IPS DF 6.9 (cell line): ENCODE results near the gene JCAD.

ENCODE experiments used
- DNase-seq: peaks from one replicate; pipeline ENCODE4 v3.0.0-alpha.2; 2013; ENCODE audit warnings: low read depth, low spot score
- H3K27ac ChIP-seq: one replicate; pipeline ENCODE4 v1.5.1; 2013; ENCODE audit warnings: low read length, control low read depth
- H3K27me3 ChIP-seq: 2 replicates; pipeline ENCODE4 v1.6.1; 2013; ENCODE audit warnings: mild to moderate bottlenecking, low read length; ENCODE audit not compliant: control insufficient read depth, insufficient read depth
- H3K36me3 ChIP-seq: 2 replicates; pipeline ENCODE4 v1.6.1; 2013; ENCODE audit warnings: low read length; ENCODE audit not compliant: control insufficient read depth, insufficient read depth
- H3K4me1 ChIP-seq: 2 replicates; pipeline ENCODE4 v1.6.1; 2013; ENCODE audit warnings: low read length; ENCODE audit not compliant: control insufficient read depth, insufficient read depth
- H3K4me3 ChIP-seq: 2 replicates; pipeline ENCODE4 v1.5.1; 2013; ENCODE audit warnings: mild to moderate bottlenecking, low read length
- H3K9me3 ChIP-seq: 2 replicates; pipeline ENCODE4 v1.6.1; 2013; ENCODE audit warnings: low read length, inconsistent platforms; ENCODE audit not compliant: control insufficient read depth, insufficient read depth
- WGBS: extraction: QIAGEN DNeasy Blood & Tissue Kit; methylation state at CpG from one replicate; pipeline ENCODE4 v1.1.7; 2013; ENCODE audit warnings: mixed read lengths, missing lambda C conversion rate; ENCODE audit not compliant: insufficient read length, insufficient coverage; 5-methylcytosine and 5-hydroxymethylcytosine counted together

Gene JCAD

GRCh38 chr10:30073767-30074060 lies 14.3 kb upstream of the JCAD start:
- Histone ChIP-seq H3K4me3 (no peak overlapping the region), H3K36me3 (no peaks in the 10 kb centered on the region), H3K9me3 (no peaks in the 10 kb centered on the region), H3K27me3 (no peaks in the 10 kb centered on the region), H3K4me1 (no peaks in the 10 kb centered on the region), H3K27ac (no peak overlapping the region)
- no CpG with 5 or more reads among the region's 4 CpGs for WGBS
- no peak for DNase-seq

DNA sequence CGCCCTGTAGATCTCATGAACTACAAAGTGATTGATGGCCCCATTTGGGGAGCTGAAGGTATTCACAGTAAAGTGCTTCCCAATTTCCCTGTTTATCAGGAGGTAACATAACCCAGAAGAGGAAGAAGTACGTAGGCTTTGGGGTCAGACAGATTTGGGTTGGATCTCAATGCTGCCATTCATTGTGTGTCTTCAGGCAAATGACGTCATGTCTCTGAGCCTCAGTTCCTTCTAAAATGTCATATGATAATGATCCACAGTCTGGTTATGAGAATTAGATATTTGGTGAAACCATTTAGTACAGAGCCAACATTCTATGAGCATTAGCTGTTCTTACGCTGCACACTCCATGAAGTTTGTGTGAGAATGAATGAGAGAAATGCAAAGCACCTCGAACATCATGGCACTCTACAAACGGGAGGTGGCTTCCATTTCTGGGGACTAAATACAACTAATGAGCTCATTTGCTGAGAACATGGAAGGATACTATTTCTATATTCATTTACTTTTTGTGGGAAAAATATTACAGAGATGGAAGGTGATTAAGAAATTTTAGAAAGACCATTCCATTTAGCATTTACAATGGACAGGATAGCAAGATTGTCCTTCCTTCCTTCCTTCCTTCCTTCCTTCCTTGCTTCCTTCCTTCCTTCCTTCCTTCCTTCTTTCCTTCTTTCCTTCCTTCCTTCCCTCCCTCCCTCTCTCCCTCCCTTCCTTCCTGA lies 13.8 kb upstream of the JCAD start:
- no peaks in the 10 kb centered on the region for H3K9me3 ChIP-seq
- no peaks in the 10 kb centered on the region for H3K4me1 ChIP-seq
- H3K36me3 ChIP-seq: no peaks in the 10 kb centered on the region
- H3K27me3 ChIP-seq: no peaks in the 10 kb centered on the region
- WGBS: no CpG with 5 or more reads among the region's 6 CpGs
- no peak for DNase-seq
- H3K4me3 ChIP-seq: no peak overlapping the region
- H3K27ac ChIP-seq: no peak overlapping the region

- Histone ChIP-seq H3K27ac (no peak overlapping the region), H3K4me3 (no peak overlapping the region), H3K4me1 (no peaks in the 10 kb centered on the region), H3K27me3 (no peaks in the 10 kb centered on the region), H3K36me3 (no peaks in the 10 kb centered on the region), H3K9me3 (no peaks in the 10 kb centered on the region)
- no peak for DNase-seq
Measured at GRCh38 chr10:30072068-30072467, 12.7 kb upstream of the JCAD start.

- DNase-seq: no peak
- no peaks in the 10 kb centered on the region for H3K36me3 ChIP-seq
- H3K27ac ChIP-seq: no peak overlapping the region
- no peaks in the 10 kb centered on the region for H3K9me3 ChIP-seq
- H3K4me3 ChIP-seq: no peak overlapping the region
- H3K27me3 ChIP-seq: no peaks in the 10 kb centered on the region
- H3K4me1 ChIP-seq: no peaks in the 10 kb centered on the region
- no CpG with 5 or more reads among the region's 11 CpGs for WGBS
Measured at GRCh38 chr10:30070001-30070685, 10.8 kb upstream of the JCAD start.

- no CpG with 5 or more reads among the region's 4 CpGs for WGBS
- H3K4me1 ChIP-seq: no peaks in the 10 kb centered on the region
- no peaks in the 10 kb centered on the region for H3K36me3 ChIP-seq
- H3K9me3 ChIP-seq: no peaks in the 10 kb centered on the region
- no peak overlapping the region for H3K27ac ChIP-seq
- H3K27me3 ChIP-seq: no peaks in the 10 kb centered on the region
- no peak for DNase-seq
- H3K4me3 ChIP-seq: no peak overlapping the region
Measured at GRCh38 chr10:30068492-30069223, 9.3 kb upstream of the JCAD start.

DNA sequence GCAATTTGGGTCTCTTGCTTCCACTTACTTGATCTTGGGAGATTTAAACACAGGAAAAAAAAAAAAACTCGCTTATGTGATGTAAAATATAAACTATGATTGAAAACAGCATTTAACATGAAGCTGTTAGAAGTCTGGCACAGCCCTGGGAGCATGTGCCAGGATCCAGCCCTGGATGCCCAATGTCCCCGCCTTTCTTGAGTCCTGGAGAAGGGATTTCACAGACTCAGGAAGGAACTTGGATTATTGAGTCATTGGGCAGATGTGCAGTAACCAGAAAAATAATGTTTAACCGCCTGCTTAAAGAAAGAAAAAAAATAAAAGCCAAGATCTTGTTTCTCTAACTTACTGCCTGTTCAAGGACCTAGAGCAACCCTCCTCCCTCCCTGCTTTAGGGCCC lies 3.7 kb upstream of the JCAD start:
- WGBS: no CpG with 5 or more reads among the region's 3 CpGs
- Histone ChIP-seq H3K4me3 (no peak overlapping the region), H3K27ac (no peak overlapping the region), H3K27me3 (peaks cover 7% of the 10 kb centered on the region; the same call in 1 of the 2 replicates), H3K36me3 (peaks cover 3% of the 10 kb centered on the region; the same call in 1 of the 2 replicates), H3K4me1 (no peaks in the 10 kb centered on the region; the same call in none of the 2 replicates), H3K9me3 (no peaks in the 10 kb centered on the region)
- DNase-seq: no peak

DNA sequence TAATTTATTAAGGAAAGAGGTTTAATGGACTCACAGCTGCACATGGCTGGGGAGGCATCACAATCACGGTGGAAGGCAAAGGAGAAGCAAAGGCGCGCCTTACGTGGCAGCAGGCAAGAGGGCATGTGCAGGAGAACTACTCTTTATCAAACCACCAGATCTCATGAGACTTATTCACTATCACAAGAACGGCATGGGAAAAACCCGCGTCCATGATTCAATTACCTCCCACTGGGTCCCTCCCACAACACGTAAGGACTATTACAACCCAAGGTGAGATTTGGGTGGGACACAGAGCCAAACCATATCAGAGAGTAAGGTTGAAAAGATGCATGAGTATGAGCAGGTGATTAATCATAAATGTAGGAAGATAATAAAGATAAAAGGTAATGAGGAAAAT lies 3.2 kb upstream of the JCAD start:
- peaks cover 10% of the 10 kb centered on the region; the same call in 1 of the 2 replicates for H3K27me3 ChIP-seq

DNA sequence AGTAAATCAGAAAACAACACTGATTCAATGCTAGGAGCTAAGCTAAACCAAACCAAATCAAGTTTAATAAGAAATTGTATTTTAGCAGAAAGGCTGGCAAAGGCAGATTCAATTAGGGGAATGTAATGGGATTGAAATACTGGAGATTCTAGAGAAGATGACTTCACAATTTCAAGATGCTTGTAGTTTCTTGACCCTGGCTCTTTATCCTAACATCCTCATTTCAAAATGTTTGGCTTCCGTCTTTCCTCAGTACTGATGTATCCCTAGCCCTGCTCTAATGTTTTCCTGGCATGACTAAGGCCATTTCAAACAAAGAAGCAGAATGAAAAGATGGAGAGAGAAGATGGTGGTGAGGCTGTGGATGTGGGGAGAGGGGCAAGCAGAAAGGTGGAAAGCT lies 2.7 kb upstream of the JCAD start:
- DNase-seq: no peak
- WGBS: no CpG with 5 or more reads among the region's 1 CpG
- no peaks in the 10 kb centered on the region; the same call in none of the 2 replicates for H3K4me1 ChIP-seq

More for the DNA sequence above, 3.2 kb upstream of the JCAD start:
- H3K9me3 ChIP-seq: no peaks in the 10 kb centered on the region
- no peak for DNase-seq
- H3K36me3 ChIP-seq: peaks cover 3% of the 10 kb centered on the region; the same call in 1 of the 2 replicates
- H3K4me3 ChIP-seq: no peak overlapping the region
- no peaks in the 10 kb centered on the region; the same call in none of the 2 replicates for H3K4me1 ChIP-seq
- no CpG with 5 or more reads among the region's 8 CpGs for WGBS
- no peak overlapping the region for H3K27ac ChIP-seq

GRCh38 chr10:30058570-30059132 lies 735 bp downstream of the JCAD start:
- Histone ChIP-seq H3K9me3 (no peaks in the 10 kb centered on the region), H3K27ac (no peak overlapping the region), H3K36me3 (peaks cover 3% of the 10 kb centered on the region; the same call in 1 of the 2 replicates), H3K27me3 (peaks cover 10% of the 10 kb centered on the region; the same call in 1 of the 2 replicates), H3K4me3 (peak overlapping the region; percentile 67; the same call in 1 of the 2 replicates), H3K4me1 (no peaks in the 10 kb centered on the region; the same call in none of the 2 replicates)
- no CpG with 5 or more reads among the region's 48 CpGs for WGBS
- no peak for DNase-seq

More for the DNA sequence above, 2.7 kb upstream of the JCAD start:
- Histone ChIP-seq H3K36me3 (peaks cover 3% of the 10 kb centered on the region; the same call in 1 of the 2 replicates), H3K4me3 (no peak overlapping the region), H3K27ac (no peak overlapping the region), H3K9me3 (no peaks in the 10 kb centered on the region), H3K27me3 (peaks cover 10% of the 10 kb centered on the region; the same call in 1 of the 2 replicates)

GRCh38 chr10:30057894-30058556 lies 1.4 kb downstream of the JCAD start:
- Histone ChIP-seq H3K4me3 (peak overlapping the region; percentile 67; the same call in 1 of the 2 replicates), H3K27me3 (peaks cover 10% of the 10 kb centered on the region; the same call in 1 of the 2 replicates), H3K36me3 (peaks cover 3% of the 10 kb centered on the region; the same call in 1 of the 2 replicates), H3K27ac (no peak overlapping the region), H3K4me1 (no peaks in the 10 kb centered on the region; the same call in none of the 2 replicates), H3K9me3 (no peaks in the 10 kb centered on the region)
- no CpG with 5 or more reads among the region's 13 CpGs for WGBS
- DNase-seq: no peak
